Caco-2 (cell line): Measurements from ENCODE around the gene TRANK1. TPM values are rescaled to one million over a fixed set of nuclear protein-coding genes. Genes with fewer than 3 reads are reported as not detected.

Experiments
- BruUV-seq: library from RNA; stranded (reverse); fragments of 400-500 nt; replicated peaks from 2 replicates; lab custom pipeline; 2021; lab: Mats Ljungman, UMichigan
- CTCF ChIA-PET: fragments of 300-600 bp; sonication (Branson Sonifier 250); formaldehyde crosslinking; loops from one replicate; lab custom pipeline; 2022; ENCODE audit warnings: antibody characterized with exemption; lab: Charles Lee
- POLR2A ChIA-PET: fragments of 300-600 bp; sonication (Branson Sonifier 250); formaldehyde crosslinking; loops from one replicate; lab custom pipeline; 2022; ENCODE audit warnings: antibody characterized with exemption; lab: Charles Lee
- DNase-seq, 2 experiments: peaks; one replicate each; pipeline versions ENCODE4 v3.0.0 to v3.0.0-alpha.2; 2020 to 2022
- H3K27me3 ChIP-seq: replicated peaks from 2 replicates; pipeline ENCODE4 v1.6.0; 2011; ENCODE audit warnings: low read length; ENCODE audit not compliant: control insufficient read depth, insufficient read depth
- H3K36me3 ChIP-seq: 2 replicates; pipeline ENCODE4 v1.5.1; 2011; ENCODE audit warnings: low read length; ENCODE audit not compliant: control insufficient read depth, insufficient read depth
- H3K4me1 ChIP-seq: fragments of 250-450 bp; sonication (Bioruptor Pico); 2 replicates; pipeline ENCODE4 v1.5.1; 2020; ENCODE audit warnings: mild to moderate bottlenecking
- H3K4me3 ChIP-seq: 2 replicates; pipeline ENCODE4 v1.5.1; 2011; ENCODE audit warnings: low read depth, mild to moderate bottlenecking, control low read depth, low read length
- H3K9me3 ChIP-seq: fragments of 250-450 bp; sonication (Bioruptor Pico); 2 replicates; pipeline ENCODE4 v1.5.1; 2020; ENCODE audit warnings: mild to moderate bottlenecking, moderate library complexity
- H3K27ac Mint-ChIP-seq: one replicate; pipeline ENCODE4 v1.8.0; 2022; ENCODE audit warnings: mixed read lengths; ENCODE audit not compliant: unreplicated experiment
- H3K27me3 Mint-ChIP-seq: one replicate; pipeline ENCODE4 v1.8.0; 2022; ENCODE audit warnings: mixed read lengths; ENCODE audit not compliant: insufficient read depth, unreplicated experiment
- H3K36me3 Mint-ChIP-seq: one replicate; pipeline ENCODE4 v1.8.0; 2022; ENCODE audit warnings: mild to moderate bottlenecking, mixed read lengths; ENCODE audit not compliant: insufficient read depth, unreplicated experiment
- H3K4me1 Mint-ChIP-seq: one replicate; pipeline ENCODE4 v1.8.0; 2022; ENCODE audit warnings: low read depth, mixed read lengths; ENCODE audit not compliant: unreplicated experiment
- H3K4me3 Mint-ChIP-seq: one replicate; pipeline ENCODE4 v1.8.0; 2022; ENCODE audit warnings: mild to moderate bottlenecking, moderate library complexity, mixed read lengths; ENCODE audit not compliant: unreplicated experiment
- H3K9me3 Mint-ChIP-seq: one replicate; pipeline ENCODE4 v1.8.0; 2022; ENCODE audit warnings: mixed read lengths; ENCODE audit not compliant: unreplicated experiment
- intact Hi-C: fragments of 100-400 bp; cut with micrococcal nuclease; formaldehyde crosslinking; loops from one replicate; pipeline ENCODE4 v1.10.0; 2022; ENCODE audit not compliant: unreplicated experiment
- total RNA-seq: library from RNA; stranded (reverse); gene quantifications from 2 replicates; pipeline ENCODE4 v1.2.3, GENCODE V29; 2022
- TF ChIP-seq, protein P1 (sequence below), 2 experiments: fragments of 200-600 bp in 1 of 2; IDR thresholded peaks; 1 replicate in 1 of 2; 2 replicates in 1 of 2; pipeline versions ENCODE4 v1.5.1 to v1.8.0; 2011 to 2022; ENCODE audit warnings: antibody characterized with exemption in 1 of 2, control low read depth in 1 of 2, inconsistent platforms in 1 of 2, low read depth in 1 of 2, low read length in 1 of 2, mild to moderate bottlenecking in 1 of 2, moderate library complexity in 1 of 2; ENCODE audit not compliant: insufficient read depth in 1 of 2, severe bottlenecking in 1 of 2, unreplicated experiment in 1 of 2

TRANK1 gene
- total RNA-seq, 1 experiment from 2014 or later, result 4.3 TPM

DNA sequence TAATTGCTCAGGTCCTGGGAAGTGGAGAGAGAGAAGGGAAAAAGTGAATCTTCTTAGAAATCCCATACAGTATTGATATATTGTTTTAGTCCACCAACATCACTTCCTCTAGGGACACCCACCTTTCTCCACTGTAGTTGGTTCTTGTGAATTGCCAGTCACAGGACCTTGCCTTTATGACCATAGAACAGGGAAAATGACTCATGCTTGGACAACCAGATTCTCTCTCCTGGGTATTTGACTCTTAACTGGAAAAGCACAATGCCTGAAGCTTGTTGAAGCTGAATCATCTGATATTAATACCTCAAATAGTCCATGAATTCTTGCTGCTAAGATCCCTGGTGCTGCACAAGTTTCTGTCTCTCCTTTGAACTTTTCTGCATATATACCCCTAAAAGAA, 148.0 kb downstream of the TRANK1 start:
- no peaks in the 10 kb centered on the region for H3K9me3 ChIP-seq
- H3K36me3 Mint-ChIP-seq, result no peaks in the 10 kb centered on the region
- no peak overlapping the region for H3K4me3 Mint-ChIP-seq
- ChIA-PET POLR2A (no interaction called here), CTCF (no interaction called here)
- no peaks in the 10 kb centered on the region for H3K4me1 Mint-ChIP-seq
- no peaks in the 10 kb centered on the region for H3K36me3 ChIP-seq
- no peak overlapping the region for H3K4me3 ChIP-seq
- intact Hi-C loops, result no loop called here
- peaks cover 17% of the 10 kb centered on the region for H3K27me3 Mint-ChIP-seq
- H3K27me3 ChIP-seq, result no peaks in the 10 kb centered on the region
- TF ChIP-seq, protein P1, sequence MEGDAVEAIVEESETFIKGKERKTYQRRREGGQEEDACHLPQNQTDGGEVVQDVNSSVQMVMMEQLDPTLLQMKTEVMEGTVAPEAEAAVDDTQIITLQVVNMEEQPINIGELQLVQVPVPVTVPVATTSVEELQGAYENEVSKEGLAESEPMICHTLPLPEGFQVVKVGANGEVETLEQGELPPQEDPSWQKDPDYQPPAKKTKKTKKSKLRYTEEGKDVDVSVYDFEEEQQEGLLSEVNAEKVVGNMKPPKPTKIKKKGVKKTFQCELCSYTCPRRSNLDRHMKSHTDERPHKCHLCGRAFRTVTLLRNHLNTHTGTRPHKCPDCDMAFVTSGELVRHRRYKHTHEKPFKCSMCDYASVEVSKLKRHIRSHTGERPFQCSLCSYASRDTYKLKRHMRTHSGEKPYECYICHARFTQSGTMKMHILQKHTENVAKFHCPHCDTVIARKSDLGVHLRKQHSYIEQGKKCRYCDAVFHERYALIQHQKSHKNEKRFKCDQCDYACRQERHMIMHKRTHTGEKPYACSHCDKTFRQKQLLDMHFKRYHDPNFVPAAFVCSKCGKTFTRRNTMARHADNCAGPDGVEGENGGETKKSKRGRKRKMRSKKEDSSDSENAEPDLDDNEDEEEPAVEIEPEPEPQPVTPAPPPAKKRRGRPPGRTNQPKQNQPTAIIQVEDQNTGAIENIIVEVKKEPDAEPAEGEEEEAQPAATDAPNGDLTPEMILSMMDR (IDR thresholded peaks at IDR 0.05; ENCODE audit: insufficient read depth in 1 of 2, low read depth in 1 of 2, low read length in 1 of 2, severe bottlenecking in 1 of 2, unreplicated experiment in 1 of 2), result no peak
- no TSS peak for BruUV-seq
- no peaks in the 10 kb centered on the region for H3K9me3 Mint-ChIP-seq
- no peaks in the 10 kb centered on the region for H3K4me1 ChIP-seq
- no peak for DNase-seq
- H3K27ac Mint-ChIP-seq, result no peak overlapping the region

DNA sequence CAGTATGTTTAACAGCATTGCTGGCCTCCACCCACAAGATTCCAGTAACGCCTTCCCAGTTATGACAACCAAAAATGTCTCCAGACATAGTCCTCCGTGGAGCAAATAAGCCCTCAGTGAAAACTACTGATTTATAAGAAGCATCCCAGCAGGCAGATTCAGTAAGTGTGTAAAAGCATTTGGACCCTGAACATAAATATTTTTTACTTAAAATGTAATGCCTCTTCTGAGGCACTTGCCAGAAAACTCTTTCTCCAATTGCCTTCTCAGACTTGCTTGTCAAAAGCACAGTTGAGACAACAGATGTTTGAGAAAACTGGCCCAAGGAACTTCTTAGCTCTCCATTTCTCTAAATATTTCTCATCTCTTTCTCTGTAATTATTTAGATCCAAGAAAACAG, 148.7 kb downstream of the TRANK1 start:
- H3K27me3 Mint-ChIP-seq, result peaks cover 14% of the 10 kb centered on the region
- H3K4me1 Mint-ChIP-seq, result no peaks in the 10 kb centered on the region
- no peak overlapping the region for H3K27ac Mint-ChIP-seq
- no peaks in the 10 kb centered on the region for H3K4me1 ChIP-seq
- no peak overlapping the region for H3K4me3 Mint-ChIP-seq
- no TSS peak for BruUV-seq
- no peaks in the 10 kb centered on the region for H3K9me3 ChIP-seq
- no peaks in the 10 kb centered on the region for H3K36me3 Mint-ChIP-seq
- no peaks in the 10 kb centered on the region for H3K27me3 ChIP-seq
- POLR2A ChIA-PET, result no interaction called here
- DNase-seq, result no peak
- CTCF ChIA-PET, result no interaction called here
- H3K4me3 ChIP-seq, result no peak overlapping the region
- TF ChIP-seq, protein P1 (IDR thresholded peaks at IDR 0.05; ENCODE audit: insufficient read depth in 1 of 2, low read depth in 1 of 2, low read length in 1 of 2, severe bottlenecking in 1 of 2, unreplicated experiment in 1 of 2), result no peak
- intact Hi-C loops, result no loop called here
- H3K36me3 ChIP-seq, result no peaks in the 10 kb centered on the region
- no peaks in the 10 kb centered on the region for H3K9me3 Mint-ChIP-seq

DNA sequence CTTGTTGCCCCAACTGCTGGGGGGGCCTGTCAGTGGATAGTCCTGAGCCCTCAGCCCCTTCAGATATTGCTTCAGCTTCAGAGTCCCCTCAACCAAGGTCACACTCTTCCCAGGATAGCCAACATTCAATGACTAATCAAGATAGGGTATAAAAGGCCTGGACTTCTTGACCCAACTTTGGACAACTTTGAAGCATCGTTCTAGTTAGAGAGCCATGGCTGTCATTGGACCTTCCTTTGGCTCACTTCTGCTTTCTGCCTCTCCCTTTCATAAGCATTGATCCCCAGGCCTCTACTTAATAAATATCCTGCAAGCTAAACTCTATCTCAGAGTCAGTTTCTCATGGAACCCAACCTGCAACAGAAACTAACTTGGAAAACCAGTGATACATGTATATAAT, 149.2 kb downstream of the TRANK1 start:
- Histone ChIP-seq H3K36me3 (no peaks in the 10 kb centered on the region), H3K4me1 (no peaks in the 10 kb centered on the region), H3K27me3 (no peaks in the 10 kb centered on the region), H3K4me3 (no peak overlapping the region), H3K9me3 (no peaks in the 10 kb centered on the region)
- POLR2A ChIA-PET, result no interaction called here
- no peaks in the 10 kb centered on the region for H3K9me3 Mint-ChIP-seq
- H3K36me3 Mint-ChIP-seq, result no peaks in the 10 kb centered on the region
- CTCF ChIA-PET, result interaction anchor here (0.8 kb wide), 1 partner anchor 73 kb away, joined by 3 read pairs; no protein-coding TSS in a partner anchor
- no peak overlapping the region for H3K4me3 Mint-ChIP-seq
- no TSS peak for BruUV-seq
- no peak for DNase-seq
- no peaks in the 10 kb centered on the region for H3K4me1 Mint-ChIP-seq
- TF ChIP-seq, protein P1 (IDR thresholded peaks at IDR 0.05; ENCODE audit: insufficient read depth in 1 of 2, low read depth in 1 of 2, low read length in 1 of 2, severe bottlenecking in 1 of 2, unreplicated experiment in 1 of 2), result no peak
- peaks cover 15% of the 10 kb centered on the region for H3K27me3 Mint-ChIP-seq
- intact Hi-C loops, result no loop called here
- H3K27ac Mint-ChIP-seq, result no peak overlapping the region
